IMR-90 (cell line): ENCODE results near the gene EEF1AKMT1. TPM values are rescaled to one million over a fixed set of nuclear protein-coding genes. Genes with fewer than 3 reads are reported as not detected.

Experiments
- ATAC-seq: fragments of 200-7000 bp; cut with Tn5 transposase; 2 replicates; pipeline ENCODE4 v1.9.1; 2020; ENCODE audit warnings: low read depth, mild to moderate bottlenecking, moderate library complexity
- BruUV-seq: library from RNA; stranded (reverse); fragments of 400-500 nt; replicated peaks from 2 replicates; lab custom pipeline; 2021; lab: Mats Ljungman, UMichigan
- CTCF ChIA-PET: fragments of 300-600 bp; formaldehyde crosslinking; extraction: SDS; loops from one replicate; lab custom pipeline; 2021; ENCODE audit warnings: antibody characterized with exemption; lab: Yijun Ruan, JAX
- POLR2A ChIA-PET: fragments of 300-600 bp; sonication (Branson Sonifier 250); formaldehyde crosslinking; loops from one replicate; lab custom pipeline; 2022; ENCODE audit warnings: antibody characterized with exemption; ENCODE audit not compliant: unreplicated experiment; lab: Charles Lee
- DNase-seq: peaks from one replicate; pipeline ENCODE4 v3.0.0; 2013
- H2AFZ ChIP-seq: replicated peaks from 2 replicates; pipeline ENCODE3; 2013; ENCODE audit warnings: low read length, mild to moderate bottlenecking; ENCODE audit not compliant: poor library complexity
- H2AK5ac ChIP-seq: 2 replicates; pipeline ENCODE4 v1.6.1; 2013; ENCODE audit warnings: low read depth, low read length, inconsistent platforms
- H2AK9ac ChIP-seq: replicated peaks from 2 replicates; pipeline ENCODE3; 2013; ENCODE audit warnings: mild to moderate bottlenecking, low read depth, low read length, moderate library complexity; ENCODE audit not compliant: poor library complexity
- H2BK120ac ChIP-seq: 2 replicates; pipeline ENCODE4 v1.6.1; 2013; ENCODE audit warnings: low read depth, low read length, inconsistent platforms
- H2BK15ac ChIP-seq: 3 replicates; pipeline ENCODE4 v1.6.1; 2013; ENCODE audit warnings: low read depth, low read length, inconsistent platforms
- H2BK20ac ChIP-seq: 2 replicates; pipeline ENCODE4 v1.6.1; 2013; ENCODE audit warnings: low read depth, mild to moderate bottlenecking, inconsistent platforms, low read length, moderate library complexity
- H2BK5ac ChIP-seq: 2 replicates; pipeline ENCODE4 v1.6.1; 2013; ENCODE audit warnings: mild to moderate bottlenecking, low read depth, low read length, inconsistent platforms; ENCODE audit not compliant: poor library complexity, severe bottlenecking
- H3K14ac ChIP-seq: replicated peaks from 2 replicates; pipeline ENCODE4 v1.6.1; 2013; ENCODE audit warnings: low read depth, low read length, inconsistent platforms
- H3K18ac ChIP-seq: 2 replicates; pipeline ENCODE4 v1.6.1; 2013; ENCODE audit warnings: low read depth, low read length, control low read depth
- H3K23ac ChIP-seq: 2 replicates; pipeline ENCODE4 v1.6.1; 2013; ENCODE audit warnings: low read depth, low read length, inconsistent platforms
- H3K27ac ChIP-seq: 2 replicates; pipeline ENCODE4 v1.5.1; 2013; ENCODE audit warnings: mild to moderate bottlenecking, control low read depth, low read length; ENCODE audit not compliant: insufficient read depth
- H3K27me3 ChIP-seq: 2 replicates; pipeline ENCODE4 v1.6.1; 2013; ENCODE audit warnings: low read length; ENCODE audit not compliant: control insufficient read depth, insufficient read depth
- H3K36me3 ChIP-seq: 2 replicates; pipeline ENCODE4 v1.6.1; 2013; ENCODE audit warnings: low read length, mixed read lengths; ENCODE audit not compliant: control insufficient read depth, insufficient read depth
- H3K4ac ChIP-seq: 2 replicates; pipeline ENCODE4 v1.6.1; 2013; ENCODE audit warnings: low read depth, low read length, inconsistent platforms
- H3K4me1 ChIP-seq: 2 replicates; pipeline ENCODE4 v1.6.1; 2013; ENCODE audit warnings: low read length, mixed read lengths; ENCODE audit not compliant: control insufficient read depth, insufficient read depth
- H3K4me2 ChIP-seq: 2 replicates; pipeline ENCODE4 v1.6.1; 2013; ENCODE audit warnings: low read depth, mild to moderate bottlenecking, control low read depth, low read length, moderate library complexity
- H3K4me3 ChIP-seq: 2 replicates; pipeline ENCODE4 v1.5.1; 2013; ENCODE audit warnings: low read depth, mild to moderate bottlenecking, control low read depth, low read length, moderate library complexity; ENCODE audit not compliant: insufficient read depth
- H3K56ac ChIP-seq: 2 replicates; pipeline ENCODE4 v1.6.1; 2013; ENCODE audit warnings: low read length, inconsistent platforms; ENCODE audit not compliant: insufficient read depth; ENCODE audit errors: extremely low read depth
- H3K79me1 ChIP-seq, 2 experiments: 2 replicates each; pipeline ENCODE4 v1.6.1; 2013; ENCODE audit warnings: low read length in 2 of 2, inconsistent platforms in 1 of 2, low read depth in 1 of 2
- H3K9ac ChIP-seq: 2 replicates; pipeline ENCODE4 v1.6.1; 2013; ENCODE audit warnings: low read depth, low read length, control low read depth
- H3K9me1 ChIP-seq: 2 replicates; pipeline ENCODE4 v1.6.1; 2013; ENCODE audit warnings: low read length, inconsistent platforms; ENCODE audit not compliant: insufficient read depth
- H3K9me3 ChIP-seq: 2 replicates; pipeline ENCODE4 v1.6.1; 2013; ENCODE audit warnings: low read length; ENCODE audit not compliant: control insufficient read depth, insufficient read depth
- H4K20me1 ChIP-seq: 2 replicates; pipeline ENCODE4 v1.6.1; 2013; ENCODE audit warnings: low read length, inconsistent platforms; ENCODE audit not compliant: insufficient read depth
- H4K5ac ChIP-seq: 2 replicates; pipeline ENCODE4 v1.6.1; 2013; ENCODE audit warnings: mild to moderate bottlenecking, low read depth, low read length, control low read depth
- H4K8ac ChIP-seq, 2 experiments: 2 replicates each; pipeline ENCODE4 v1.6.1; 2013; ENCODE audit warnings: low read depth in 2 of 2, low read length in 2 of 2, control low read depth in 1 of 2, inconsistent platforms in 1 of 2
- H4K91ac ChIP-seq: 2 replicates; pipeline ENCODE4 v1.6.1; 2013; ENCODE audit warnings: low read depth, low read length, inconsistent platforms; ENCODE audit not compliant: insufficient read depth
- CEBPB ChIP-seq: IDR thresholded peaks from 2 replicates; pipeline ENCODE4 v1.6.1; 2012; ENCODE audit warnings: low read depth, low read length, improper control_type of control experiment
- CHD1 ChIP-seq: IDR thresholded peaks from 2 replicates; pipeline ENCODE4 v1.6.1; 2012; ENCODE audit warnings: low read depth, low read length, improper control_type of control experiment
- CTCF ChIP-seq: conservative IDR thresholded peaks from 2 replicates; pipeline ENCODE4 v1.5.1; 2012; ENCODE audit warnings: mild to moderate bottlenecking, low read depth, low read length, improper control_type of control experiment
- ELK1 ChIP-seq: fragments of 150-350 bp; IDR thresholded peaks from 2 replicates; pipeline ENCODE4 v1.6.1; 2016; ENCODE audit warnings: low read depth, mild to moderate bottlenecking, low read length, moderate library complexity, borderline replicate concordance
- FOS ChIP-seq: fragments of 150-350 bp; IDR thresholded peaks from 2 replicates; pipeline ENCODE4 v1.6.1; 2016; ENCODE audit warnings: low read depth, low read length
- MAFK ChIP-seq: IDR thresholded peaks from 2 replicates; pipeline ENCODE4 v1.6.1; 2012; ENCODE audit warnings: low read depth, low read length, improper control_type of control experiment
- MAZ ChIP-seq: IDR thresholded peaks from 2 replicates; pipeline ENCODE4 v1.6.1; 2012; ENCODE audit warnings: low read depth, mild to moderate bottlenecking, low read length, improper control_type of control experiment, moderate library complexity, borderline replicate concordance
- MXI1 ChIP-seq: IDR thresholded peaks from 2 replicates; pipeline ENCODE4 v1.6.1; 2012; ENCODE audit warnings: low read depth, mild to moderate bottlenecking, low read length, moderate library complexity, borderline replicate concordance
- NFE2L2 ChIP-seq: fragments of 150-350 bp; IDR thresholded peaks from 2 replicates; pipeline ENCODE4 v1.6.1; 2016; ENCODE audit warnings: low read depth, mild to moderate bottlenecking, low read length
- RCOR1 ChIP-seq: IDR thresholded peaks from 2 replicates; pipeline ENCODE4 v1.6.1; 2012; ENCODE audit warnings: mild to moderate bottlenecking, low read length, improper control_type of control experiment; ENCODE audit not compliant: insufficient replicate concordance
- SMC3 ChIP-seq: fragments of 150-350 bp; IDR thresholded peaks from 2 replicates; pipeline ENCODE4 v1.6.1; 2016; ENCODE audit warnings: low read depth, mild to moderate bottlenecking, antibody characterized with exemption, low read length, moderate library complexity
- USF2 ChIP-seq: fragments of 150-350 bp; IDR thresholded peaks from 2 replicates; pipeline ENCODE4 v1.6.1; 2017; ENCODE audit warnings: mild to moderate bottlenecking, antibody characterized with exemption, low read length, low read depth
- WGBS, 2 experiments: methylation state at CpG; one replicate each; pipeline versions ENCODE4 v1.1.5 to v1.1.7; 2013; ENCODE audit warnings: missing lambda C conversion rate in 2 of 2; ENCODE audit not compliant: insufficient read length in 1 of 2; ENCODE audit errors: extremely low coverage in 2 of 2; 5-methylcytosine and 5-hydroxymethylcytosine counted together
- dilution Hi-C: fragments of 300-500 bp; cut with HindIII; formaldehyde crosslinking; loops from one replicate; pipeline ENCODE4 v1.14.3; 2018; ENCODE audit warnings: low sequenced_read_pairs; ENCODE audit not compliant: unreplicated experiment
- in situ Hi-C: fragments of 300-500 bp; cut with MboI; formaldehyde crosslinking; loops from 3 replicates; pipeline ENCODE4 v1.14.3; 2019; ENCODE audit warnings: low sequenced_read_pairs, inconsistent platforms, mixed read lengths
- intact Hi-C: fragments of 100-400 bp; cut with micrococcal nuclease; formaldehyde crosslinking; loops from 2 replicates; pipeline ENCODE4 v1.10.0; 2022
- polyA plus RNA-seq, 3 experiments: library from polyadenylated mRNA; depleted of rRNA; stranded (reverse); fragments of >200 nt; gene quantifications; 2 replicates each; pipeline ENCODE4 v1.2.3, GENCODE V29; 2012; ENCODE audit warnings: low replicate concordance in 1 of 3
- total RNA-seq: library from RNA; depleted of rRNA; stranded (reverse); fragments of >200 nt; gene quantifications from 2 replicates; pipeline ENCODE4 v1.2.3, GENCODE V29; 2012

EEF1AKMT1 gene
- total and polyA plus RNA-seq, 2 of the 4 experiments (the other 2 are of a cell fraction) = 10.0 to 10.6 TPM

GRCh38 chr13:20699715-20700114 lies 74.0 kb downstream of the EEF1AKMT1 start:
- ATAC-seq (no peak), DNase-seq (no peak)
- ChIA-PET CTCF (no interaction called here), POLR2A (no interaction called here)
- WGBS, 2 experiments = 83% methylated on average over 6 of the region's 9 CpGs; no CpG with 5 or more reads in 1 of the 2 experiments
- no peak overlapping the region for H4K91ac ChIP-seq
- H2BK5ac ChIP-seq = no peak overlapping the region
- no peak overlapping the region for H3K4ac ChIP-seq
- no peak for TF ChIP-seq USF2
- no peak for TF ChIP-seq FOS
- TF ChIP-seq CHD1 = no peak
- TF ChIP-seq MAFK = no peak
- TF ChIP-seq CEBPB = no peak
- no peak for TF ChIP-seq NFE2L2
- TF ChIP-seq SMC3 = no peak
- no peak for TF ChIP-seq MAZ
- no peak for TF ChIP-seq RCOR1
- TF ChIP-seq CTCF = no peak
- TF ChIP-seq ELK1 = no peak
- TF ChIP-seq MXI1 = no peak
- no peak overlapping the region for H2AK5ac ChIP-seq
- H3K79me1 ChIP-seq = 0 out of 4 replicates have a peak, but pooled peaks cover 0 to 5% of the 10 kb centered on the region in 2 experiments
- no TSS peak for BruUV-seq
- H3K23ac ChIP-seq = no peak overlapping the region
- no peak overlapping the region for H4K8ac ChIP-seq
- peaks cover 7% of the 10 kb centered on the region; the same call in 1 of the 2 replicates for H3K9me1 ChIP-seq
- H4K5ac ChIP-seq = no peak overlapping the region
- H2BK15ac ChIP-seq = no peak overlapping the region
- no peaks in the 10 kb centered on the region for H3K36me3 ChIP-seq
- H3K4me2 ChIP-seq = no peak overlapping the region
- peaks cover 4% of the 10 kb centered on the region; the same call in 1 of the 2 replicates for H3K4me1 ChIP-seq
- H2BK20ac ChIP-seq = no peak overlapping the region
- dilution Hi-C loops = no loop called here
- in situ Hi-C loops = loop anchor here (10.0 to 25.0 kb wide), 2 partner anchors 195 to 512 kb away; partner anchors contain the start of gene GJB2
- no peak overlapping the region for H3K18ac ChIP-seq
- intact Hi-C loops = loop anchor here (5.0 kb wide), 2 partner anchors 87 to 517 kb away; no protein-coding TSS in a partner anchor
- no peak overlapping the region for H2AFZ ChIP-seq
- H3K9ac ChIP-seq = no peak overlapping the region
- no peaks in the 10 kb centered on the region for H4K20me1 ChIP-seq
- H3K56ac ChIP-seq = no peak overlapping the region
- 0 out of 2 replicates have a peak, but pooled peaks cover 2% of the 10 kb centered on the region for H3K27me3 ChIP-seq
- H3K27ac ChIP-seq = no peak overlapping the region
- H3K4me3 ChIP-seq = no peak overlapping the region
- H2AK9ac ChIP-seq = no peak overlapping the region
- H3K14ac ChIP-seq = no peak overlapping the region
- H3K9me3 ChIP-seq = no peaks in the 10 kb centered on the region
- H2BK120ac ChIP-seq = no peak overlapping the region
